Articular chondrocyte of knee joint (primary cell): ENCODE measurements around the gene FRS3. TPM values are rescaled to one million over a fixed set of nuclear protein-coding genes. Genes with fewer than 3 reads are reported as not detected.

Experiments used
- small RNA-seq: library from RNA; depleted of rRNA; stranded (forward); fragments of <200 nt; gene quantifications from one replicate; pipeline ENCODE3, GENCODE V24; 2012
- total RNA-seq: library from RNA; depleted of rRNA; stranded (reverse); fragments of >200 nt; gene quantifications from 2 replicates; pipeline ENCODE4 v1.2.3, GENCODE V29; 2012

The FRS3 gene
- 1.6 TPM in 2 replicates for total RNA-seq

GRCh38 chr6:41779788-41780550, at the start of gene FRS3:
Gene FRS3 (minus strand): TSS chr6:41779900. CDS start chr6:41776987, 2,913 bp downstream.

GRCh38 chr6:41787219-41787917, 7.7 kb upstream of the FRS3 start, which contains the start of gene TOMM6:
Gene TOMM6 (plus strand): TSS chr6:41787694. CDS start chr6:41787698, 4 bp downstream.

GRCh38 chr6:41780551-41781365, 1.1 kb upstream of the FRS3 start, which contains the start of gene PRICKLE4:
Gene PRICKLE4 (plus strand): TSS chr6:41780782. CDS start chr6:41783474, 2,692 bp downstream.

GRCh38 chr6:41747256-41748101, 32.2 kb downstream of the FRS3 start, which contains the start of gene PGC:
Gene PGC (minus strand): TSS chr6:41747397. CDS start chr6:41747334, 63 bp downstream.

GRCh38 chr6:41735427-41736185, 44.1 kb downstream of the FRS3 start, which contains the start of gene TFEB:
Gene TFEB (minus strand): TSS chr6:41735608. CDS start chr6:41691213, 44,395 bp downstream.

Small RNAs within 50 kb of the gene (small RNA-seq; reads per million reads assigned to genes)
- gene AL365205.2, result not detected
- not detected for gene AL365205.3

Other genes starting within 250 kb of the FRS3 start
- 2.5 and 3.8 TPM in 2 replicates for gene FOXP4, start 233.5 kb downstream of the FRS3 start, total RNA-seq
- 4.0 and 7.8 TPM in 2 replicates for gene MDFI, start 141.4 kb downstream of the FRS3 start, total RNA-seq
- 4.4 and 4.5 TPM in 2 replicates for gene TFEB, start 44.3 kb downstream of the FRS3 start, total RNA-seq
- gene PGC, start 32.5 kb downstream of the FRS3 start, total RNA-seq, result not detected in 2 replicates
- 0.65 TPM in 1 of 2 replicates, not detected in the other for gene PRICKLE4, start 882 bp upstream of the FRS3 start, total RNA-seq
- gene TOMM6, start 7.8 kb upstream of the FRS3 start, total RNA-seq, result 77.0 and 93.5 TPM in 2 replicates
- gene USP49, start 115.5 kb upstream of the FRS3 start, total RNA-seq, result 3.5 and 5.1 TPM in 2 replicates
- 28.6 and 34.6 TPM in 2 replicates for gene MED20, start 141.2 kb upstream of the FRS3 start, total RNA-seq
- gene BYSL, start 141.6 kb upstream of the FRS3 start, total RNA-seq, result 9.0 and 12.3 TPM in 2 replicates
- gene CCND3, start 161.9 kb upstream of the FRS3 start, total RNA-seq, result 24.8 and 28.9 TPM in 2 replicates